ENCODE data around the gene CNTN4.

The CNTN4 gene

DNA sequence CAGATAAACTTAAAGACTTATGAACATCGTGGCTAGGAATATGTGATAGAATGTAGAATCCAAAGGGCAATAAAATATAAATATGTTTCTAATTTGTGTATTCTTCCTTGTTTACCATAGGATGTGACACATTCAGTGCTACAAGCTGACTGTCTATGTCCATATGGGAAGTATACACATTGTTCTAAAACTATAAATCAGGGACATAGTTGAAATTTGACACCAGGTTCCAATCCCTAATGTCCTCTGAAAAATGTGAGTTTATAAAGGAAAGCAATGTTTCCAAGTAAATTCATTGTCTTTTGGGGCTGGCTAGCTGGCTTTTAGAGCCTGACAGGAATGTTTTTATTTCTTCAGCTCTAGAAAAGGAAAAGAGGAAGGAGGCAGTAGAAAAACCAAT, 273.6 kb downstream of the CNTN4 start:
- no peaks in the 10 kb centered on the region for H3K9me3 ChIP-seq (ENCODE audit: severe bottlenecking)
- no peaks in the 10 kb centered on the region for H3K36me3 ChIP-seq
- H3K4me3 ChIP-seq (ENCODE audit: low read depth, low read length) = no peak overlapping the region
- DNase-seq = no peak
- TF ChIP-seq, protein P1, sequence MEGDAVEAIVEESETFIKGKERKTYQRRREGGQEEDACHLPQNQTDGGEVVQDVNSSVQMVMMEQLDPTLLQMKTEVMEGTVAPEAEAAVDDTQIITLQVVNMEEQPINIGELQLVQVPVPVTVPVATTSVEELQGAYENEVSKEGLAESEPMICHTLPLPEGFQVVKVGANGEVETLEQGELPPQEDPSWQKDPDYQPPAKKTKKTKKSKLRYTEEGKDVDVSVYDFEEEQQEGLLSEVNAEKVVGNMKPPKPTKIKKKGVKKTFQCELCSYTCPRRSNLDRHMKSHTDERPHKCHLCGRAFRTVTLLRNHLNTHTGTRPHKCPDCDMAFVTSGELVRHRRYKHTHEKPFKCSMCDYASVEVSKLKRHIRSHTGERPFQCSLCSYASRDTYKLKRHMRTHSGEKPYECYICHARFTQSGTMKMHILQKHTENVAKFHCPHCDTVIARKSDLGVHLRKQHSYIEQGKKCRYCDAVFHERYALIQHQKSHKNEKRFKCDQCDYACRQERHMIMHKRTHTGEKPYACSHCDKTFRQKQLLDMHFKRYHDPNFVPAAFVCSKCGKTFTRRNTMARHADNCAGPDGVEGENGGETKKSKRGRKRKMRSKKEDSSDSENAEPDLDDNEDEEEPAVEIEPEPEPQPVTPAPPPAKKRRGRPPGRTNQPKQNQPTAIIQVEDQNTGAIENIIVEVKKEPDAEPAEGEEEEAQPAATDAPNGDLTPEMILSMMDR (IDR thresholded peaks at IDR 0.05; ENCODE audit: low read depth, low read length) = no peak
- no peaks in the 10 kb centered on the region for H3K27me3 ChIP-seq (ENCODE audit: insufficient read depth, low read depth, severe bottlenecking)
- no peak overlapping the region for H3K27ac ChIP-seq

DNA sequence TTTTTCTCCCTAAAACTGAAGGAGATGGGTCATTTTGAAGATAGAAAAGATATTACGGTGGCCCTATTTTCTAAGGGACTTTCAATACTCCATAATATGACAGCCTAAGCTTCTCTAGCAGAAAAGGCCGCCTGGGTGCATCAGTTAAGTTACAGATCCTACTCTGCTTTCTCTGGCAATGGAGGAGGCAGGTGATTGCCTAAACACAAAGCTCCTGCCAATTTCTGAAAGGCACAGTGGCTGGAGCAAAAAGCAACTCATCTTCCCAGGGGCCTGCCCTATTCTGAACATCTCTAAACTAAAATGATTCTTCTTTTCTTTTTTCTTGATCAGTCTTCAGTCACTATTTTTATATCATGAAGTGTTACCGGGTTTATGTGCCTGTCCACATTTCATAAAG, 276.7 kb downstream of the CNTN4 start:
- no peak for DNase-seq
- TF ChIP-seq, protein P1 (IDR thresholded peaks at IDR 0.05; ENCODE audit: low read depth, low read length) = no peak
- Histone ChIP-seq H3K36me3 (no peaks in the 10 kb centered on the region), H3K9me3 (ENCODE audit: severe bottlenecking) (no peaks in the 10 kb centered on the region), H3K27ac (no peak overlapping the region), H3K4me3 (ENCODE audit: low read depth, low read length) (no peak overlapping the region), H3K27me3 (ENCODE audit: insufficient read depth, low read depth, severe bottlenecking) (no peaks in the 10 kb centered on the region)

GRCh38 chr3:2377281-2377680, 278.6 kb downstream of the CNTN4 start:
- Histone ChIP-seq H3K4me3 (ENCODE audit: low read depth, low read length) (no peak overlapping the region), H3K27ac (no peak overlapping the region), H3K36me3 (no peaks in the 10 kb centered on the region), H3K27me3 (ENCODE audit: insufficient read depth, low read depth, severe bottlenecking) (no peaks in the 10 kb centered on the region), H3K9me3 (ENCODE audit: severe bottlenecking) (no peaks in the 10 kb centered on the region)
- TF ChIP-seq, protein P1 (IDR thresholded peaks at IDR 0.05; ENCODE audit: low read depth, low read length) = no peak
- DNase-seq = no peak

- DNase-seq = no peak
- Histone ChIP-seq H3K36me3 (no peaks in the 10 kb centered on the region), H3K27me3 (ENCODE audit: insufficient read depth, low read depth, severe bottlenecking) (no peaks in the 10 kb centered on the region), H3K9me3 (ENCODE audit: severe bottlenecking) (no peaks in the 10 kb centered on the region), H3K27ac (no peak overlapping the region), H3K4me3 (ENCODE audit: low read depth, low read length) (no peak overlapping the region)
- TF ChIP-seq, protein P1 (IDR thresholded peaks at IDR 0.05; ENCODE audit: low read depth, low read length) = no peak
Measured at GRCh38 chr3:2390926-2391532, 292.4 kb downstream of the CNTN4 start.

GRCh38 chr3:2391896-2392295, 293.2 kb downstream of the CNTN4 start:
- no peak overlapping the region for H3K4me3 ChIP-seq (ENCODE audit: low read depth, low read length)
- no peak overlapping the region for H3K27ac ChIP-seq
- no peaks in the 10 kb centered on the region for H3K27me3 ChIP-seq (ENCODE audit: insufficient read depth, low read depth, severe bottlenecking)
- TF ChIP-seq, protein P1 (IDR thresholded peaks at IDR 0.05; ENCODE audit: low read depth, low read length) = no peak
- no peaks in the 10 kb centered on the region for H3K36me3 ChIP-seq
- DNase-seq = no peak
- no peaks in the 10 kb centered on the region for H3K9me3 ChIP-seq (ENCODE audit: severe bottlenecking)

DNA sequence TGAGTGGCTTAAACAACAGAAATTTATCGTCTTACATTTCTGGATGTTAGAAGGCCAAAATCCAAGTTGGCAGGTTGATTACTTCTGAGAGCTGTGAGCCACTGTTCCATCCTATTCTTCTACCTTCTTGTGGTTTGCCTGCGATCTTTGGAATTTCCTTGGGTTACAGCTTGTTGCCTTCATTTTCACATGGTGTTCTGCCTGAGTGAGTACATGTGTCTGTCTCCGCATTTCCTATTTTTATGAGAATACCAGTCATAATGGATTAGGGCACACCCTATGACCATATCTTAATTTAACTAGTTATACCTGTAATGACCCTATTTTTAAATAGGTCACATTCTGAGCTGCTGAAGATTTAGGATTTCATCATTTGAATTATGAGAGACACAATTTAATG, 294.3 kb downstream of the CNTN4 start:
- TF ChIP-seq, protein P1 (IDR thresholded peaks at IDR 0.05; ENCODE audit: low read depth, low read length) = no peak
- Histone ChIP-seq H3K4me3 (ENCODE audit: low read depth, low read length) (no peak overlapping the region), H3K27ac (no peak overlapping the region), H3K9me3 (ENCODE audit: severe bottlenecking) (no peaks in the 10 kb centered on the region), H3K36me3 (no peaks in the 10 kb centered on the region), H3K27me3 (ENCODE audit: insufficient read depth, low read depth, severe bottlenecking) (no peaks in the 10 kb centered on the region)
- no peak for DNase-seq
